Stimulated activated CD8-positive, alpha-beta memory T cell treated with anti-CD3 and anti-CD28 coated beads, Interleukin-7, amount 100 ng/mL, for 1 hour (primary cell): Measurements from ENCODE around the gene LBX1.
A peak's percentile ranks its signal among the peaks of the same experiment; 100 is the strongest.

Experiments
- DNase-seq, 2 donors: peaks; one replicate each; pipeline ENCODE4 v3.0.0-alpha.2; 2020; ENCODE audit warnings: low read depth in 2 of 2

The LBX1 gene, protein sequence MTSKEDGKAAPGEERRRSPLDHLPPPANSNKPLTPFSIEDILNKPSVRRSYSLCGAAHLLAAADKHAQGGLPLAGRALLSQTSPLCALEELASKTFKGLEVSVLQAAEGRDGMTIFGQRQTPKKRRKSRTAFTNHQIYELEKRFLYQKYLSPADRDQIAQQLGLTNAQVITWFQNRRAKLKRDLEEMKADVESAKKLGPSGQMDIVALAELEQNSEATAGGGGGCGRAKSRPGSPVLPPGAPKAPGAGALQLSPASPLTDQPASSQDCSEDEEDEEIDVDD

DNA sequence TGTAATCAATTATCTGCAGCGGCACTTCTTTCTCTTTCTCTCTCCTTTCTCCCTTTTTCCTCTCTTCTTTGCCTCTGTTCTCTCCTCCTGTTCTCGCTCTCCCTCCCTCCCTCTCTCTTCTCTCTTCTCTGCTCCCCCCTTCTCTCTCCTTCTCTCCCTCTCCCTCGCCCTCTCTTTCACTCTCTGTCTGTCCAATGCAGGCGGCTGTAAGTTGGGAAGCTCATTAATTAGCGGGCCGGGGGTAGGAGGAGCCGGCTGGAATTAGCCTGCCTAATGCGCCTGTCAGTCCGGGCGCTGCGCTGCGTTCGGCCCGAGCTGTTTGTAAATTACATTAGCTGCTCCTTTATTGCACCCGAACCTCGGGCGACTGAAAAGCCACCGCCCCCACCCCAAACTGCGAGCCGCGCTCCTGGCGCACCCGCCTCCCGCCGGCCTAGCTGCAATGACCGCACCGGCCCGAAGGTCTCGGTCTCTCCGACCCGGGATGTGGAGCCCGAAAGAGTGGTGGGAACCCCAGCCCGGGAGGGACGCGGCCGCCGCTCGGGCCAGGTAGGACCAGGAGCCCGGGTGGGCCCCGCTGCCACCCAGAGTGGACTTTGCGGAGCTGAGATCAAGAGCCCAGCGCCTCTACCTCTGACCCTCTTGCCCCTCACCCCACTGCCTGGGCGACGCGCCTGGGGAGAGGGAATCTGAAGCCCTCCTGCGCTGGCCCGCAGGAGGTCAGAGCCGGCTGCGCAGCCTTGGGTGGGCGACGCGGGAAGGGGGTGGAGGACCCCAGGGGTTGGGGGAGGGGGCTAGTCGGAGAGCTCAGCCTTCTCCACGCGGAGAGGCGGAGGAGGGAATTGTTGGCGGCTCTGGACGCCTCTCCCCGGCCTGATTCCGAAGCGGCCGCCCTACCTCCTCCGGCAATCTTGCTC lies at the start of gene LBX1:
TSS of gene LBX1 (minus strand) at position 198 of the 917 bp plus-strand sequence. CDS start 648 bp downstream, outside the sequence.
- no peak for DNase-seq

DNA sequence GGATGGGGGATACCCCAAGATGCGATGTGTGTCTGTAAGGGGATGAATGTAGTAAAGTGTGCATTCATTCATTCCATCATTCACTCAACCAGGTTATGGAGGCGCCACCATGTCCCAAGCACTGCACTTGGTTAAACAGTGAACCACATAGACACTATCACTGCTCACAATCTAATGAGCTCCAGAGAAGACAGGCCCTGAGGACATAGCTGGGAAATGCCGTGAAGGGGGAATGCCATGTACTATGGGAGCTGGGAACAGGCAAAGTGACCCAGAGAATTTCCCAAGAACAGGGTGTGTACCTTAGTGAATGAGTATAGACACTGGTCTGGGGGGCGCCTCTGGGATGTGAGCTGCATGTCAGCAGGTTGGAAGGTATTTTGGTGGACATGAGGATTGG lies 44.5 kb upstream of the LBX1 start:
- no peak for DNase-seq

DNA sequence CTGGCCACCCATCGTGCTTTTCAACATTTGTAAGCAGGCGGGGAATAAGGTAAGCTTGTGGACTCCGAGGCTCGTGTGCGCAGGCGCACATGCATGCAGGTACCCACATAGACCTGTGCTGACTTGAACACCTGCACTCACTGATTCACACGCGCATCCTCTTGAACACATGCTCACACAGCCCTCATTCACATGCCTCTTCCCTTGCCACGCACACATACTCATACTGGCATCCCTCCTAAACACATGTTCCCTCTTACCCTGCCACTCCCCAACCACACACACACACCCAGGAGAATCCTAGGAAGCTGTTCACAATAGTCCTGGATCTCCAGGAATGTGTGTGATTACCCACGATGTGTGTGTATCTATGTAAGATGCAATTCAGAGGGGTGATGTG lies 44.1 kb upstream of the LBX1 start:
- no peak for DNase-seq

DNA sequence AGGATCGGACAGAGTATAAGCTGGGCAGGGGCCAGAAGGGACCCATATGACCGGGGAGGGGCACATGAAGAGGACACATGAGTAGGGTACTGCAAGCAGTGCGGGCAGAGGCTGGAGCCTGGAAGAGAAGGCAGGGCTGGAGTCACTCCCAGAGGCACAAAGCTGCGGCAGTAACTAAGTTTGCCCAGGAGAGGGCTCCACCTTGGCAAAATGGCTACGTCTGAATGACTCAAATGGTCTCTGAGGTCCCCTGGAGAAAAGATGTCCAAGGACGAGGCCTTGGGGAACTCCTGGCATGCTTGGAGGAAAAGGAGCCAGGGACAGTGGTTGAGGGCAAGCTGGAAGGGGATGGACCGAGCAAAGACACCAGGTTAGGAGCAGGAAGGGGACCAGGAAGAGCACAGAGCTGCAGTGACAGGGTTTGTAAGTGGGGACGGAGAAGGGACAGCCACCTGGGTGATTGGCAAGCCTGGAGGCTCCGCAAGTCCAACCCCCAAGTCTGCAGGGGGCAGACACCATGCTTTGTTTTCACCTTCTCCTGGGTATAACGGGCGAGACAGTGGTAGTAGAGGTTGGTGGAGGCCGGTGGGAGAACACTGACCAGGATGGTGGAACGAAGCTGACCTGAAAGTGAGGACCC lies 43.1 kb upstream of the LBX1 start:
- peak; percentile 24 to 37 for DNase-seq

DNA sequence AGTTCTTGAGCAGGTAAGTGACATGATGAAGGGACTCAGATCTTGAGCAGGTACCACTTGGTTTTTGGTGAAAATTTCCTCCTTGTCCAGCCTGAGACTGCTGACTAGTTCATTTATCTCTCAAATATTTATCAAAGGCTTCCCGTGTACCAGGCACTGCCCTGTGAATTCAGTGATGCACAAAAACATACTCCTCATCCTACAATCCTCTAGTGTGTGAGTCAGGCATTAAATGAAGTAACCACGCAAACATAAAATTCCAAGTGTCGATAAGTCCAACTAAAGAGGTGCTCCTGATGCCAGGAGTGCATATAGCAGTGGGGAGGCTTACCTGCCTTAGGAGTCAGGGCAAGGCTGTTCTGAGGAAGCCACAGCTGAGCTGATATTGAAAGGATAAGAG lies 41.5 kb upstream of the LBX1 start:
- no peak for DNase-seq

DNA sequence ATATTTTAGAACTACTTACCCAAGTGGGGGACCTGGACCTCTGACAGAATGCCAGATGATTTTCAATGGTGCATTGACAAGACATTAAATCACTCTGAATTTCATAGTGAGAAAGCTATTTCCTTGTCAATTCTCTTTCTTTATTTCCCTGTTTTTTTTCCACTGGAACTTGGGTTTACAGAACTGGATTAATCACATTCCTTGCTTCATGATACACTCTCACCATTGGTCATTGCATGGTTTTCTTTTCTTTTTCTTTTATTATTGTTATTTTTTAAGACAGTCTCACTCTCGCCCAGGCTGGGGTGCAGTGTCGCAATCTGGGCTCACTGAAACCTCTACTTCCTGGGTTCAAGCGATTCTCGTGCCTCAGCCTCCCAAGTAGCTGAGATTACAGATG lies 38.5 kb upstream of the LBX1 start:
- DNase-seq: no peak

DNA sequence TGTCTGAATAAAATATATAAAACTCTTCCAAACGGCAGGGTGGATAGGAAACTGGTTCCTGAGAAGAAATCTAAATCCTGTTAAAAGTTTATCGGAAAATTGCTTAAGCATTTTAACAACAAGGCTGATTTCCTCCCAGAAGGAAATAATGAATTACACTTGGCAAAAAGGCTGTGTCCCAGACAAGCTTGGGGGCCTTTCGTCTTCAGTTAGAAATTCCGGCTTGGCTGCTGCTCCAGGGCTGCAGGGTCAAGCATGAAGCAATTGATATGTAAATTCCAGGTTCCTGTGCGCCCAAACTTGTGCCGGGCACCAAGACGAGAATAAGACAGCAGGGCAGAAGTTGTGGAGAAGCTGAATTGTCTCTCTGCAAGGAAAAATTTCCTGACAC lies 38.0 kb upstream of the LBX1 start:
- DNase-seq: no peak

DNA sequence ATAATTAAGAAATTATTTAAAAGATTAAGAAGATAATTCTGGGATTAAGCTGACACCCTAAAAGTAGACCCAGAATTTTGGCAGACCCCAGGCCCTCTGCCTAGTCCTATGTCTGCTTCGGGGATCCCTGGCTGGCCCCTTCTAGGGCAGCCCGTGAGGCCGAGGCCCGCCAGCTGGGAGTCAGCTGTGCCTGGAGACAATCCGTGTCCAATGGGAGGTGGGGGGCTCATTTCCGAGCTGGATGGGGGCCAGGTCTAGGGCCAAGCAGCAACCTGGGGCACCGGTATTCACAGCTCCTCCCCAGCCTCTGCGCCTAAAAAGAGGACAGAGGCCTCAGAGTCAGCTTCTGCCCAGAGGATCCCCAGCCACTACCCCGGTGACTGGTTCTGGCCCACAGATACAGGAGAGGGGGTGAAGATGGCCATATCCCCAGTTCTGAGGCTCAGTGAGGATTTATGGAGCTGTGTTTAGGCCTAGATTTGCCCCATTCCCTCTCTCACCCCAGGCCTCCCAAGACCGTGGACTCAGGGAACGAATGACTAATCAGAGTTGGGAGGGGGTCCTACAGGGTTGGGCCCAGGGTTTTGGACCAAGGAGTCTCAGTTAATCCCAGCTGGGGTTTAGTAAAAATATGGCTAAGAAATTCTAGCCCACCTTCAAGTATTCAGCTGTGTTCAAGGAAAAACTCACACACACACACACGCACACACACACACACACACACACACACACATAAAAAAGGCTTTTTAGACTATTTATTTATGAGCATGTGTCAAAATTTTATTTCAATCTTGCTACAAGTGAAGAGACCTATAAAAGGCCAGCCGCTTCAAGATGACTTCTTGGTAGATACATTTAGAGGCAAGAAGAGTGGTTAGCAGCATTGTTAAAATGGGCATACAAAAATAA lies 37.4 kb upstream of the LBX1 start:
- no peak for DNase-seq

DNA sequence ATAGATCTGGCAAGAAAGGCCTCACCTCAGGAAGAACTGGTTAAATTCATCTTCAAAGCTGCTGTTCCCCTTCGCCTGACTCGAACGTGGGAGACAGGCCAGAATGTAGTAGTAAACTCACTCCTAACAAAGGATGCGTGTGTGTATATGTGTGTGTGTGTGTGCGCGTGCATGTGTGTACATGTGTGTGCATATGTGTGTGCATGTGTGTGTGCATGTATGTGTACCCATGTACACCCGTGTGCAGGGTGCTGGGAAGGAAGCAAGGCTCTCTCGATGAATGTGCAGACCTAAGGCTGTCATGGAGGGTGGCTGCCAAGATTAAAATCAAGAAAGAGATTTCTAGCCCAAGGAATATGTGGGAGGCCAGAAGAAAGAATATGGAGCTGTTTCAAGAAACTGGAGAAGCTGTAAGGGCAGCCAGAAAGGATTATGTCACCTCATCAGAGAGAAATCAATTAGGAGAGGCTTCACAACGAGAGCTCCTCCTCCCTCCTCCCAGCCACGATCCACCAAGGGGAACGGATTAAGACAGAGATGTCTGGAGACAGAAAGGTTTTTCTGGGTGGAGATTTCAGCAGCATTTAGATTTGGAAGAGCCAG lies 34.0 kb upstream of the LBX1 start:
- no peak for DNase-seq

DNA sequence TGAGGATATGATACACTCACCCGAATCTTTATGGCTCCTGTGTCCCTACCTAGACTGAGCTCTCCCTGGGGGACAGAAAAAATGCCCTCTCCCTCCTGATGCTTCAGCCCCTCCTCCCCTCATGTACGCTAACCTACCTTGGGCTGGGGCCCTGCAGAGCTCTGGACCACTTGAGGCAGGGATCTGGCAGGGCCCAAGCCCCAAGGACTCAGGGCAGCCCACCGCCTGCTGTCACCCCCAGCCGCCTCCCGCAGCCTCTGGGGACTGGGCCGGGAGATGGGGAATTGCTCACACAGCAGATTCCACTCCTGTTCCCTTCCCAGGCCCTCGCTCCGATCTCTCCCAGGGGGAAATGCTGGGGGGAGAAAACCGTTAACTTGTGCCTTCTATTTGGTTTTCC lies 32.9 kb upstream of the LBX1 start:
- DNase-seq: no peak

DNA sequence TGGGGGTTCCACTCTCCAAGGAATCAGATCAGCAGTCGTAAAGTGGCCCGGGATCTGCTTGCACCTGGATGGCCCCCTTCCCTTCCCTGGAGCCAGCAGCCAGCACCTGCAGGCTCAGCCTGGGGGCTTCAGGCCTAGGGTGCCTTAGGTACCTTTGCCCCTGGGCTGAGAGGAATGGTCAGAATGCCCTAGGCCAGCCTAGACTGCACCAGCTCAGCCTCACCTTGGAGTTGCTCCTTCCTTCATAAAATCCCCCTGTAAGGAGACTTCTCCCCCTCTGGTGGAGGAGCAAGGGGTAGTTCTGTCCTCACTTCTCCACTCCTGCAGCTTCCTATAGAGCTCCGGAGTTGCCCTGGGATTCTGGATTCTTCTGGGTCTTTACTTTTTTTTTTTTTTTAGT lies 32.4 kb upstream of the LBX1 start:
- DNase-seq: no peak

DNA sequence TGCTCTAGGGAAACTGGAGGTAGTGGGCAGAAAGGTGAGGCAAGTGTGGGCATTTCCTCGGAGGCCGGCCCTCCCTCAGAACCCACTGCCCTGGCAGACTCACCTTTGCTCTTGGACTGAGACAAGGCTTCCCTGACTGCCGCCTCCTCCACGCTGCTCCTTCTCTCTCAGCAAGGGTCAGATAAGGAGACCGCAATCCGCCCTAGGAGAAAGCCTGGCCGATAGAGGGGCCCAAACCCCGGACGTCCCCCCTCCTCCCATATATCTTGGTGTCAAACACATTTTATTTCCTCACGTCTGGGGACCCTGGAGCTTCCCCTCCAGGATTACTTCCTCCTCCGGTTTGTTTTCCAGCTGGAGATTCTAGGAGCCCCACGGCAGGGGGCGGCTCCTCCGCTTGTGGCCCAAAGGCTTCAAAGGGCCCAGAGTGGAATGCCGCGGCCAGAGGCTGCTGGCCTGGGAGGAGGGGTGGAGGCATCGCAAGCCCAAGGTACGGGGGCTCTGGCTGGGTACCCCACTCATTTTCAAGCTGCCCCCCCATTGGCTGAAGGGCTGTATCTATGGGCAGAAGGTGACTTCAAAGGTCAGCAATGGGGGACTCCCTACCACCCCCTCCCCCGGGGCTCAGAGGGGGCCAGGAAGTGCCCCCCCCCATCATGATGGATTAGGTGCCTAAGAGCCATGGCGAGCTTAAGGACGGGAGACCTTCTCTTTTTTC lies 31.7 kb upstream of the LBX1 start:
- no peak for DNase-seq

DNA sequence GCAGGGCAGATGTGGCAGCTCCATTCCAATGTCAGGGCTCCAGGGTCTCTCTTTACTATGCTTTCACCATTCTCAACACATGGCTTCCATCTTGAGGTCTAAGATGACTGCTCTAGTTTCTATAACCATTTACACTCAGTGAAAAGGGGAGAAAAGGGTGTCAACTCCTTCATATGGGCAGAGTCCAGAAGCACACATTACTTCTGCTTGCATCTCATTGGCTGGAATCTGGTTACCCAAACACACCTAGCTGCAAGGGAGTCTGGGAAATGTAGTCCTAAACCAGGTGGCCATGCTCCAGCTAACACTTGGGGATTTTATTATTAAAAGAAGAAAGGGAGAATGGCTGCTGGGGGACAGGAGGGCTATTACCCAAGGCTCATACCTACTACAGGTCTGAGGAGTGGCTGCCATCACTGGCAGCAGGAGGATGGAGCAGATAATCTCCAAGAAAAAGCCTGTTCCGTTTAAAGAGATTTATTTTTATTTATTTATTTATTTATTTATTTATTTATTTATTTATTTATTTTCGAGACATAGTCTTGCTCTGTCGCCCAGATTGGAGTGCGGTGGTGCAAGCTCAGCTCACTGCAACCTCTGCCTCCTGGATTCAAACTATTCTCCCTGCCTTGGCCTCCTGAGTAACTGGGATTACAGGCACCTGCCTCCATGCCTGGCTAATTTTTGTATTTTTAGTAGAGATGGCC lies 29.1 kb upstream of the LBX1 start:
- no peak for DNase-seq

DNA sequence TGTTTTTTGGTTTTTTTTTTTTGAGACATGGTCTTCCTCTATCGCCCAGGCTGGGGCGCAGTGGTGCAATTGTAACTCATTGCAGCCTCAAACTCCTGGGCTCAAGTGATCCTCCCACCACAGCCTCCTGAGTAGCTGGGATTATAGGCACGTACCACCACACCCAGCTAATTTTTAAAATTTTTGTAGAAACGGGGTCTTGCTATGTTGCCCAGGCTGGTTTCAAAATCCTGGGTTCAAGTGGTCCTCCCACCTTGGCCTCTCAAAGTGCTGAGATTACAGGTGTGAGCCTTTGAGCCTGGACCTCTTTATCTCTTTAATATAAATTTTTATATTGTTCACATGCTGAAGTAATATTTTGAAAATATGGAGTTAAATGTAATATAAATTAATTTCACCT lies 28.2 kb upstream of the LBX1 start:
- no peak for DNase-seq

DNA sequence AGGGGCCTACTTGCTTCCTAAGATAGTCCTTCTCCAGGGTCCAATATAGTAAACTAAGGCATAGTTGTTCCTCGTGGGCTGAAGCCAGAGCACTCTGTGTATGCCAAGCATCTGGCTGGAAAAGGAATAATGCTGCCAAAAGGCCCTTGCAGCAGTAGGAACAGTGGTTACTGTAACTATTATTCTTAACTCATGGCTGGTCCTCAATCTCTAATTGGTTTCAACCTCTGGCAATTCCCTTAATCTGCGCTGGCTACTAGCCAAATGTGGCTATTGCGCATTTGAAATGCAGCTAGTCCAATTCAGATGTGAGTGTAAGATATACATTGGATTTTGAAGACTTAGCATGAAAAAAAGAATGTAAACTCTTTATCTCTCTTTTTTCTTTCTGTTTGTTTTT lies 27.8 kb upstream of the LBX1 start:
- no peak for DNase-seq

DNA sequence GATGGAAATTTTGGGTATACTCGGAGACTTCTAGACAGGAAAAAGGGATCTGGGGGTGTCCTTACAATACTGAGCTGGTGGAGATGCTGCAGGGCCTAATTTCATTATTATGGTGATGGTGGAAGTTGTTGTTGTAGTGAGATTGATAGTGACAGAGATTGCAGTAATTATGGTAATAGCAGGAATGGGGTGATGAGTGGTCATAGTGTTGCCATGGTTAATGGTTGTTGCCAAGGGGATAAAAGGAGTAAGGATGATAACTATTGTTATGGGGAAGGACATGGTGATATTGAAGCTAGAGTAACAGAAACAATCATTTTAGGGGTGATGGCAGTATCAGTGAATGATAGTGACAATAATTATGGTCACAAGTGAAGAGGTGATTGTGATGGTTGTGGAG lies 27.1 kb upstream of the LBX1 start:
- DNase-seq: no peak

DNA sequence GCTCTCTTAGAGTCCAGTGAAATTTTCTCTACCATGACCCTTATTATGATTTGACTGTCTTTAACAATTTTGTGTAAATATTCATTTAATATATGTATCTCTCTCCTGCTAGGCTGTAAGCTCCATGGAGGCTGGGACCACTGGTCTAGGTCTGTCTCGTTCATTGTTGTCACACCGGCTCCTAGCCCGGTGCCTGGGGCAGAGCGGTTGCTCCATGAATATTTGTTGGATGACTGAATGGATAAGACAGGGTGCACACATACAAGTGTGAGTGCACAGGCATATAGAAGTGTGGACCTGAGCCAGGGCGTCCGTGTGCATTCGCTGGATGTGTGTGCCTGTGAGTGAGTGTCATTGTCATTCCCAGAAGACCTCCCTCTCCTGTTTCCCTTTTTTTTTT lies 20.9 kb upstream of the LBX1 start:
- no peak for DNase-seq

DNA sequence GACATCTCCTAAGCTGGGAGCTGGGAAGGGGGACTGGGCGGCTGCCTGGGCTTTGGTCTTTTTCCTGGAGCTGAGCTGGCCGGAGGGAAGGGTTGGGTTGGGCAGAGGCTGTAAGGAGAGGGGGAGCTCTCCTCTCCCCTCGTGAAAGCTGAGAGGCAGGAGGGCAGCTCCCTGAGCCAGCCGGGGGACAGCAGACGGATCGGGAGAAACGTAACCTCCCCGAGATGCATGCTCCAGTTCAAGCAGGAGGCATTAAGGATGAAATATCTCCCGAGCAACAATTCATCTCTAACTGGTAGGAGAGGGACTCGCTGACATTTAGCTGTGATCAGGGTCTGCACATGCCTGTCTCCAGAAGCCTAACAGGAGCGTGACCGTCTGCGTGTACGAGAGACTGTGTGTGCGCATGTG lies 19.9 kb upstream of the LBX1 start:
- DNase-seq: no peak

DNA sequence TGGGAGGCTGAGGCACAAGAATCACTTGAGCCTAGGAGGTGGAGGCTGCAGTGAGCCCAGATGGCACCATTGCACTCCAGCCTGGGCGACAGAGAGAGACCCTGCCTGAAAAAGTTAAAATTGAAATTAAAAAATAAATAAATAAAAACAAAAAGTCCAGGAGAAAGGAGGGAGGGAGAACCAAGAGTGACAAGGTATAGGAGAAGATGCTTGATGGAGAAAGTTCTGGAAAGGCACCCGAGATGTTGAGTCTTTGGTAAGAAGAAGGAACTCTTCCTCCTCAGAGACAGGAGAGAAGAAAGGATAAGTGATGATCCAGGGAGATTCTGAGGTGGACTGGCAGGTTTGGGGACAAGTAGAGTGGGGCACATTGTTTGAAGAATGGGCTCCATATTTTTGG lies 17.4 kb upstream of the LBX1 start:
- no peak for DNase-seq
